NCI-H524 treated with DMSO at 0.1 percent for 48 hours (cell line): ENCODE measurements around the gene THY1.

Experiments used
- DNase-seq: peaks from one replicate; lab custom pipeline; 2025; lab: John Stamatoyannopoulos, UW

The THY1 gene

DNA sequence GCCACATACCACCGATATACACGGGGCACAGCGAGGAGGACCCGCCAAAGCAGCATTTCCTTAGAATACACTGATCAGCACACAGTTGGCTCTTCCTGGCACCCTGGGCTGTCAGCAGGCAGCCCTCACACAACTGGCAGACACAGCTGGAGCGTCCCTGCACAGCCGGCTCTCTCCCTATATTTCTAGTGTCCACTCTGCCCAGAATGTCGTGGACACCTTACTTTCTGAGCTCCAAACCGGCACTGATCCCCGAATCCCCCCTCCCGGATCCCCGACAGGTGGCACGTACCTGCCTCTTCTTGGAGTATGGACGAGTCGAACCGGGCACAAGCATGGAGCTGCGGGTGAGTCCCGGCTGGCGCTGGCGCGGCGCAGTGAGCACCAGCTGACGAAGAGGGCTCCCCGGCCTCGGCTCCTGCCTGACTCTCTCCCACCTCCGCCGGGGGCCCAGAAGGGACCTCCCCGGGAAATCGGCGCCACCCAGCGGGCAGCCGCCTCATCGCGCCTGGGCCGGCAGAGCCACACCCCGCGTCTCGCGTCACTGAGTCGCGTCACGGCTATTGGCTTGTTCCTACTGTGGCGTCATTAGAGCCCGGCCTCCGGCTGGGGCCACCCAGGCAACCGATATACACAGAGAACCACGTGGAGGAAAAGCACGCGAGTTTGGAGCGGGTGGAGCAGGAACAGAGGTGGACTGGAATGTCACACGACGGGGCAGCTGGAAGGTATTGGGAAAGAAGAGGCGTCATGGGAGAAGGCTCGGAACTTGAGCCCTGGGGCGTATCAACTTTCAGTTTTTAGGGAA is 41.6 kb downstream of the THY1 start, which contains the start of gene USP2:
Gene USP2 (minus strand): TSS at position 510 of the 808 bp plus-strand sequence. CDS start 8,210 bp downstream, outside the sequence.
- peak; percentile 66 for DNase-seq

DNA sequence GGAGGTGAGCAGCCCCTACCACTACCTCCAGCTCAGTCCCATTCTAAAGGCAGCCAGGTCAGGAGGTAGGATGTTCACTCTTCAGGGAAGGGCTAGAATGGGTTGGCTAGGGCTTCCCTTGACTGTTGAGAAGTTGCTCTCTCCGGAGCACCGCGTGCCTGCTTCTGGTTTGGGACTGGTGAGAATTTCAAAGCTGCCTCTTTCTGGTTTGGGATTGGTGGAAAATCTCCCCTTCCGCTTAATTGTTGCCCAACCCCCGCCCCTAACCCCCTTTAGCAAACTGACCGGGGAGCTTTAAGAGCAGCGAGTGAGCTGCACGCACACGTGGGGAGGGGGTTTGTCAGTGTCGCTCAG is 42.2 kb downstream of the THY1 start:
- DNase-seq = no peak

DNA sequence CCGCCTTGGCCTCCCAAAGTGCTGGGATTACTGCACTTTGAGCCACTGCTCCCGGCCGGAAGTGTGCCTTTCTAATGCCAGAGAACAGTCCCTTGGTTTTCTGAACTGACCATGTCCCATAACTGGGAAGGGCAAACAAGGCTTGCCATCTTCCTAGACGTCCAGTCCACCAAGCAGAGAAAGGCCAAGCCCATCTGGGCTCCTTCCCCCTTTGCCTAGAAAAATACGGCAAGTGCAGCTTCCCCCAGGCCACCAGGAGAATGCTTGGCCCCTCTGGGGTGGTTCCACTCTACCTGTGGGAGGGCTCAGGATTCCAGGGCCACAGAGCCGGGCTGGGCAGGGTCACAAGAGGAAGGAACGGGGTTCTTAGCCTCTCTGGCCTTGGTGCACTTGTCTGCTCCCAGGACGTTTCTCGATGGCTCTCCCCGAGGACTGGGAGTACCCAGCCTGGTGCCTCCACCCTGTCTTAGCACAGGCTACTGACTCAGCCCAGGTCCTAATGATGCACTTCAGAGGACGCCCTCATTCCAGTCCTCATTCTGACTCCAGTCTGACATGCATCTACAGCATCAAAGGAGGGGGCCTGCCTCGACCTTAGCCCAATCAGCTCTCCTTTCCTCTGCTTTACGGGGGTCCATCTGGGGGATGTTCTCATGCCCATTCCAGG is 42.7 kb downstream of the THY1 start:
- DNase-seq = no peak

DNA sequence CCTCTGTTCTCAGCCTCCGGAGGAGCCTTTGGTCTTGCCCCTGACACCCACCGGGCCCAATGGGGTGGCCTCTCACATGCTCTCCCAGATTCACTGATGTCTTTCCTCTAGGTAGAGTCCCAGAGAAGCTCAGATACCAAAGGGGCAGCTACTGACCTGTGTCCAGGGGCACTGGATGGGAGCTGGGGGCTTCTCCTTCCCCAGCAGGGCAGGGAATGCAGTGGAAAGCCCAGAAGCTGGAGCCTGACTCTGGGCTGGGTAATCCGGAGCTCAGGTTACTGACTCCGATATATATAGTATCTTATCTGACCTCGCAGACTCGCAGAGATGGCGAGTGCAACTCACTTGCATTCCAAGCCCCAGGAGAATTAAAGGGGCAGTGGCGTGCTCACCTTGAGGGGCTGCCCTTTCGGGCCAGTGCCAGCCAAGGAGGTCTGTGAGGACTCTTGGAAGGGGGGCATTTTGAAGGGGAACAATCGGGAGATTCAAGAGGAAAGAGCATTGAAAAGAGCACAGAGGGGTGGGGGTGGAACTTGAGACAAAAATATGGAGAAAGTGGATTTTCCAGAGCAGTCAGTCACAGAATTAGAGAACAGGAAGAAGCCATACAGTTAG is 44.0 kb downstream of the THY1 start:
- DNase-seq = no peak

DNA sequence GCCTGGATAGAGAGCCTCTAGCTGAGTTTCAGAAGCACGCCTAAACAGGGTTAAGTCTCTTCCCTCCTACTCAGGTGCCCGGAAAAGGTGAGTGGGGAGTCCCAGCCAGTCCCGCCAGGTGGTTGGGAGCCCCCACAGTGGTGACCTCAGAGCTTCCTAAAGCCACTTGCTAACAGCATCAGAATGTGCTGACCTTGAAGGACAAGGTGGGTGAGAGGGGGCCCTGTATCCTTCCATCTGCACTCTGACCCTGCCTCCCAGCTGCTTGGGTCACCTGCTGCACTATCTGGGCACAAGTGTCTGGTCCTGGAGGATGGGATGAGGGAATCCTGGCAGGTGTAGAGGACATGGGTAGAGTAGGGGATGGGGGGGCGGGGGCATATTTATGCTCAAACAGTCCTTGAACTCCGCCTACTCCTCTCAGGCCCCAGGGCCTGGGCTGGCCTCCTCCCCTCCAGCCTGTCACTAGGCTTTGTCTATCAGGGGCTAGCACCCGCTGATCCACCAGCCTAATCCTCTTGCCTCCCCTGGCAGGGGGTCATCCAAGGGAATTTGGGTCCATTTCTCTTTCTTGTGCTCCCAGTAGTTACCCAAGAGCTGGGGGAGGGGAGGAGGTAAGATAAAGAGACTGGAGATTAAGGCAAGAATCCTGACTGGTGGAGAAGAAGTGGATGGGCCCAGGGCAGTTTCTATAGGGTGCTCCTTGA is 44.9 kb downstream of the THY1 start:
- DNase-seq = no peak

DNA sequence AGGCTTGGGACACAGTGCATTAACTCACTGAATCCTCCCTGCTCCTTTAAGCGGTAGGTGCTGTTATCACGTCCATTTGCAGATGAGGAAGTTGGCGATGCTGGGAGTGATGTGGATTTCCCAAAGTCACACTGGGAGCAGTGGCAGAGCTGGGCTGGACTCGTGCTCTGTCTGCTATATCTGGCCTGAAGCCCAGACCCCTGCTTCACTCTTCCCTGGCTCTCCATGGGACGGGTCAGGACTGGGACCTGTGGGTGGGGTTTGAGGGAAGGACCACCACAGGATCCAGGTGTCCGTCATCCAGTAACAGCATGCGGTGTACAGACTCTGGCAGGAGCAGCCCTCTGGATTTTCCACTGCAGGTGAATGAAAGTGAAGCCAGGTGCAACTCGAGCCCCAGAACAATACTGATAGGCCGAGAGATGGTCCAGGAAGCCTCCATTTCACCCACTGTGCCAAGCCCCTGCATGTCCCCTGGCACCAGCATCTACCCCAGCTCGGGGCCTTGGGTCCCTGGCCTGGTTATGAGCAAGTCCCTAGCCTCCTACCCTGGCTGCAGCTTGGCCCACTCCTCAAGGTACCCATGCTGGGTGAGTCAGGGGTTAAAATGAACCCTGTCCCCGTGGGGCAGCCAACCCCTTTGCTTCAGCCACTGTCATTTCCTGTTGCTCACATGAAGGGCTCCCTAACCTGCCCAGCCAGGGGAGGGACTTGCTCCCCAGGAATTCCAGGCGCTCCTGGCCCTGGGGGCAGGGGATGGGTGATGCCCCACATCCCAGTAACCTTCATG is 45.7 kb downstream of the THY1 start:
- DNase-seq = no peak

DNA sequence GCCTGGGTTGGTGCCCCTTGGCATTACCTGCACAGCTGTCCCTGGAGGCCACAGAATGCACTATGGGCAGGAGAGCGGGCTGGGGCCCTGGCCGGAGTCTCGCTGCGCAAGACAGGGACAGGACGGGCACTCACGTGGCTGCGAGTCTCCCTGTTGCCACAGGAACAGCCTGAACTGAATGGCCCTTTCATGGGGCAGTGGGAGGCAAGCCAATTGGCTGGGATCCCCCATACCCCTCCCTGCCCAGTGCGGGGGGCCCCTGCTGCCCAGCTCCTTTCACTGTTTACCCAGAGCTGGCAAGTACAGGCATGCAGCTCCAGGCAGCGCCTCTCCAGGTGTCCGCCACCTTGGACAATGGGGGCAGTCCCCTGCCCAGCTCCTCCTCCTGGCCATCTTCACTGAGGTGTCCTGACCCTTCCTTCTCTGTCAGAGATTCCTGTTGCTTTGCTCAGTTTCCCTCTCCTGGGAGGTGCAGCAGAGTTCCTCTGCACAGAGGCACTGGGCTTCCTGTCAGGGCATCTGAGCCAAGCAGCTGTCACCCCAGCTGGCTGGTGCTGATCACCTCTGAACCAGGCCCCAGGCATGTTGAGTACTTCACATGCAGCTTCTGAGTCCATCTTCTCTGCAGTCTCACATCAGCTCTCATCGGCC is 46.6 kb downstream of the THY1 start:
- peak; percentile 47 for DNase-seq

DNA sequence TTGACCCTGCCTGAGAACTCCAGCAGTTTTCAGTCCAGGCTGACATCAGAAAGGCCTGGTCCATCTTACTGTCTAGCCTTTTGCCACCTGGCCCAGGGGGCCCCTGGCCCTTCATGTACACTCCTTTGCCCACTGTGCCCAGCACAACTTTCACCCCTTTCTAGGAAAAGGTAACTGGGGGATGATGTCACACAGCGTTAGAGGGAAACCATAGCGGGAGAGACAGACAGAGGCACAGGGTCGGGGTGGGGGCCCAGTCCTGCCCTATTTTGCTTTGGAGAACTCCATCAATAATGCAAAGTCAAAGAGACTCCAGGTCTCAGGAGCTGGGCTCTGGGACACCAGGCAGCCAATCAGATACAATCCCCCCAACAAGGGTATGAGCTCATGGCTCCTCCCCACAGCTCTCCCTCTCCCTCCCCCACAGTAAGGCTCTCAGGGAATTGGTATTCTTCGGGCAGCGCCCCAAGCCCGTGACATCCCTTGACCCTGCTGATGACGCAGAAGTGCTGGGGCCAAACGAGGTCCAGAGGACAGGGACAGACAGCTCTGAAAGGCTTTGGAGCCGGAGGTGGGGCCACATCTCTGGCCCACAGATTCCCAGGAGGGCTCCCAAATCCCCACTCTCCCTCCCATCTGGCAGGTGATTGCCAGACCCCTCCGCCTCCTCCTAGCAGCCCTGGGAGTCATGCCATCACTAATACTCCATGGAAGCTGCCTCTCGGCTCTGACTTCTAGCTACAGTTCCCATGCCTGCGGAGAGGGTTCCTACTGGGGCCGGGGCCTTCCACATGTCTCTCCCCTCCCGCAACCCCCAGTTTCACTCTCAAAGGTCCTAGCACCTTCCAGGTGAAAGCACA is 47.4 kb downstream of the THY1 start:
- DNase-seq = no peak

DNA sequence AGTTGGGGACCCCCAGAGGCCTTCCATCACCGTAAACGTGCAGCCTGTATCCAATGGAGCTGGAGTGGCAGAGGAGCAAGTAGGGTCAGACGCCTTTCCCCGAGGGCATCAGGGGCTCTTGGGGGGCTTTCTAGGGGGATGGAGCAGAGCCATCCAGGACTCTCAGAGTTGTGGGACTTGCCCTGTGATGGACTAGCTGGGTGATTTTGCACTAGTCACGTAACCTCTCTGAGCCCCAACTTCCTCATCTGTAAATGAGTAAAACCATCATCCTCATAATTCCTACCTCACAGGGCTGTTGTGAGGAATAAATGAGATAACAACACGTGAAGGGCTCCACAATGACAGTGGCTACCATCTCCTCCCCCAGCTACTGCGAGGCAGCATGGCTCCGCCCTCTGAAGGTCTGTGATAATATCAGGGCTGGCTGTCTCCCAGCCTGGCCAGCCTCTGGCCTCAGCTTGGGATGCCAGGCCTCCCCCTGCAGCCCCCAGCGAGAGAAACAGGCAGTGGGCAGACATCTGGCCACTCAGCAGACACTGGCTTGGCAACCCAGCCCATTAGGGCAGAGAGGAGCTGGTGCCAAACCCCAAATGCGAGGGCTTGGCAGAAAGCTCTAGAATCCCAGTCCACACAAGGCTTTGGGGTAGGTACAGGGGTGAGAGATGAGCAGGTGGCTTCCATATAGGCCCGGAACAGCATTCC is 48.2 kb downstream of the THY1 start:
- DNase-seq = no peak

DNA sequence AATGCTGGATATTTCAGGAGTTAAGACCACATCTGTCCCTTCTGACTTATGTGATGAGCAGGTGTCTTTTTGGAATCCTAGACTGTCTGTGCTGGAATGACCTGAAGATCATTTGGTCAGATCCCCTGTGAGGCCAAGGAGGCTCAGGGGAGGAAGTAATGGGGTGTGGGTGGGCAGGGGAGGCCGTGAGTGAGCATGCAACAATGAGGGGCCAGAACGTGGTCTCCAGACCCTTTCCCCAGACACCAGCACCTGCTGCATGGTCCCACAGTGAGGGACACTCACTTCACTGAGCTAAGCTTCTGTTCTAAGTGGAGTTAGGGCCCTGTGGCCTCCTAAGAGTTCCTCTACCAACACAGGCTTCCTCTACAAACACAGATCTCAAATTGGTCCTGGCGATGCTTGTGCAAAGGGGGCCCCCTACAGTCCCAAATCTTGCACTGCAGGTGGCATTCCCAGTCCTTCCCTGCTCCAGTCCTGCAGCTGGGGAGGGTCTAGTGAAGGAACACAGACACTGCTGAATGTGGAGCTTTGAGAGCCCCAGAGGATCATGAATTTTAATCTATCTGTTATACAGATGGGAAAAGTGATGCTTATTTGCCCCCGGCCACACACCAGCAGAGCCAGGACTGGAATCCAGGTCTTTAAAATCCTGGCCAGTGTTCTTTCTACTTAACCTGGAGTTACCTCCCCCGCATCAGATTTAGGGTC is 48.9 kb downstream of the THY1 start:
- DNase-seq = peak; percentile 22

DNA sequence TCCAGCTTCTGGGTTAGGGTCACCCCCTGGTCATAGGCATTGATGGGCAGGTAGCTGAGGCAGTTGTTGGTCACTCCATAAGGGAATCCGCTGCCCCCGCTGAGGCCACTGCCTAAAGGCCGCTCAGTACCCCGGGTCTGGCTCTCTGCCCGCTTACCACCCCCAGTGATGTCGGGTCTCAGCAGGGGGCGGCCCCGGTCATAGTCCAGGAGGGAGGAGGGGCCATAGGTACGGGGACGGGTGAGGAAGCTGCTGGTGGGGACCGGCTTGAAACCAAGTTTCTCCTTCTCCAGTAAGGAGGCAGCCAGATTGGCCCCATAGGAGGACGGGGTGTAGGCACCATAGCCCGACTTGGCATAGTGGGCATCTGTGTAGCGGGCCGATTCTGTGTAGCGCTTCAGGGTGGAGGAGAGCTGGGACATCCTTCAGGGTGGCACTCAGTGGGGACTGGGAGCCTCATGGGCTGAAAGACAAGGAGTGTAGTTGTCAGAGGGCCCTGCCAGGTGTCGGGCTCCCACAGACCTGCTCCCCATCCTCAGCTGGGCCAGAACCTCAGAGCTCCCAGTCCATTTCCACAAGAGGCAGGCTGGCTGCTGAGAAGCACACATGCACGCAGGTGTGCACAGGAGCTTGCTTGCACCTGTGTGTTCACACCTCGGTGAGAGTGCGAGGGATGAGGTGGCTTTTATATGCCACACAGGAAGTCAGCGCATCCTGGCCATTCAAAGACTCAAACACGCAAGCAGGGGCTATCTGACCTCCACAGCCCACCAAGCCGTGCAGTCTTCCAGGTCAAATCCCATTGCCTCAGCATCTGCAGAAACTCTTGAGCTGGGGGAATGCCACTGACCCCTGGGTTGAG is 49.7 kb downstream of the THY1 start:
- no peak for DNase-seq

DNA sequence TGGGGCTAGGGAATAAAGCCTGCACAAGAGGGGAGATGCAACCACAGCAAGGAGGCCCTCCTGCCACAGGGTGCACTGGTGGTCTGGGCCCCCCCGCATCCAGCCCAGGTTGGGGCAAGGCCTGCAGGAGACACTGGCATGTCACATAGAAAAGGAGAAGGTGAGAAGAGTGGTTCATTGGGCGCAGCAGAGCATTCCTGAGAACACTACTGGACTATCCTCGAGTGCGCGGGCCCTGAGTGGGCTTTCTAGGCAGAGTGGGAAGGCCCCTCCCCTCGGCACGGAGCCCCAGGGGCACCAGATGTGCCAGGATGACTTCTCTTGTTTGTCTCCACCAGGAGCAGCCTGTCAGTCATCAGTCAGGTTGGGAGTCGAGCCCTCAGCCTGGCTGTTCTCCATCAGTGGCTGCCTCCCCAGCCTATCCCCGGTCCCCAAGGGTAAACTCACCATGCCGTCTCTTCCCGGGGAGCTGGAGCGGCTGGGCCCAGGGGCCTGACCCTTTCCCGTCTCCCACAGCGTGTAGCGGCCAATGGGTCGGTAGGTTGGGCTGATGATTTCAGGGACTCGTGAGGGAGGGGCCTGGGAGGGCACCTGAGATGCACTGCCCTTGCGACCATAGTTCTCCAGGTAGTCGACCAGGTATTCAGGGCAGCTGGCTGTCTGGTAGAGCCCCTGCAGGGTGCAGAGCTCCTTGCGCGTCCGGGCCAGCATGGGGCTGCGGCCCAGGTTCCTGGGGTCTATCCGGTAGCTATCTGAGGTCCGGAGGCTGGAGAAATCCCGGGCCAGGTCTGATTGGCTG is 50.5 kb downstream of the THY1 start:
- no peak for DNase-seq

DNA sequence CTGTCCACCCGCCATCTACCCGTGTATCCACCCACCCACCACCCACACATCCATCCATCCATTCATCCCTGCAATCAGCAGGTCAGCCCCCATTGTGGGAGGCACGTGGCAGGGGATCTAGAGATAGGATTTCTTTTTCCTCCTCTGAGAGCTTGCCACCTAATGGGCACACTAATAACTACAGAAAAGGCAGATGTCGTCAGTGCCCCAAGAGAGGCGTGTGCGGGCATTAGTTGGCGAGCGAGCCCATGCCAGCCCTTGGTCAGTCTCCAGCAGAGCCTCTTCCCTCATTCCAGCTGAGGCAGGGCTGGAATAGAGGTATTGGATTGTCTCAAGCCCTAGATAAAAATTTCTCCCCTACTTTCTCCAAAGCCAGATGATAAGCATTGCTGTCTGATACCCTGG is 51.2 kb downstream of the THY1 start:
- DNase-seq = peak; percentile 69

DNA sequence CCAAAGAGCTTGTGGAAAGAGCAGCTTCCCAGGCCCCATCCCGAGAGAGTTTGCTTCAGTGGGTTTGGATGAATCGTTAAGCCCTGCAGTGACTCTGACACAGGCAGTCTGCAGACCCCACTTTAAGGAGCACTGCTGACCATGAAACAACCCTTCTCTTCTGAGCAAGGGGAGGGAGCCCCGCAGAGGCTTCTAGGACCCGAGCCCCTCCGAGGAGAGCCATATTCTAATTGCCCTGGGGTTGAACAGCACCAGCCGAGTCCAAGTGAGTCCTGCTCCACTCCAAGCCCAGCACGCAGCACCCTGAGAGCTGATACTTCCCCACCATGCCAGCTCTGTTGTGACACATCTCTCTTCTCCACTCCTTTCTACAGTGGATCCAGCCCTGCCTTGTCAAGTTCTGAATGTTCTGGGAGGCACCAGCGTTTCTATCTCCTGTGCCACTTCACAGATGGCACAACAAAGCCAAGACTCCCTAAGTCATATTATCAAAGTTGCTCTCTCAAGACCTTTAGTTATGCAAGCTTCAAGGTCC is 51.8 kb downstream of the THY1 start:
- DNase-seq = no peak

DNA sequence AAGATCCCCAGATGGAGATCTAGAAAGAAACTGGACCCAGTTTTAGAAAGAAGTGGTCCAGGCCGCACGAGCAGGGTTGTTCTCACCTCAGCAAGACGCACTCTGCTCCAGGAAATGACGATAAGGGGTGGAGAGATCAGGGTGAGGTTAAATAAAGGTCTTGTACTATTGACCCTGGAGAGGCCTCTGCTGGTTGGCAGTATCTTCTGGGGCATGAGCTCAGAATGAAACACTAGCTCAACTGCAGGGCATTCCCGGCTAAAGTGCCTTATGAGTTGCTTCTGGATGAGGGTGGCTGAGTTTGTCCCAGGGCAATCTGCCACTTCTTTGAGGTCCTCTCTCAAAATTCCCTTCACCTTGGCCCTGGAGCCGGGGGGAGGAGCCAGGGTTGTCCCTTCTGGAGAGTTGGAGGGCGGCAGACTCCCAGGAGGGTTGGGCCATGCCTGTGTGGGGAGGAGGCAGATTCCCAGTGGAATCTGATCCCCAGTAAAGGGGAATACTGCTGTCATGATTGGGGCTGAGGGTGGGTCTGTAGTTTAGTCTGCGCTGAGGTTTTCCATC is 52.4 kb downstream of the THY1 start:
- DNase-seq = peak; percentile 38

DNA sequence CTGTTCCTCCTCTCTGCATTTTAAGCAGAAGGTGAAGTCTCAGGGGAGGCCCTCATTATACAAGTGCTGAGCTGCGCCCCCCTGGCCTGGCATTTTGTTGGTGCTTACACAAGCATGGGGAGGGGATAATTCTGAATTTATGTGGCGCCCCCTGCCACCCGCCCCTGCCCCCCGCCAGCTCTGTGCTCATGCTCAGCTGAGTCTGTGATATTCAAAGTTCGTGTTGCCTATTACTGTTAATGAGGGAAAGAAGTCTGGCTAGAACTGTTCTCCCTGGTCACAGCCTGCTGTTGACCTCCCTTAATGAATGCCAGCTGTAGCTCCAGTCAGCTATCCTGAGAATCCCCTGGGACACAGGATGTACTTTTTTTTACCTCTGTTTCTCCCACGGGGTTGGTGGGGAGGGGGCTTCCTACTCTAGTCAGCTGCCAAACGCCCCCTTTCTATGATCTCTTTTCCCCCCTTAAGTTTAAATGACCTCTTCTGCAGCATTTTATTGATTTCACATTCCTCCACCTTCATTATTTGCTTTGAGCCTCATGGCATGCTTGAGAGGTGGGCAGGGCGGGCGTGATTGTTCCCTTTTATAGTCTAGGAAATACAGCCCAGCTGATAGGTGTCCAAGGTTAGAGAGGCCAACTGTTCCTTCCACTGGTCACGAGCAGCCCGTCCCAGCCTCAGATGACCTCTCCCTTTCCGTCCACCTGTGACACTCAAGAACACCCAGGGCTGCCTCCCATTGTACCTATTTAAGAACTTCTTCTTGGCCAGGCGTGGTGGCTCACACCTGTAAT is 53.6 kb downstream of the THY1 start:
- DNase-seq = no peak
